SH-SY5Y (cell line): ENCODE data around the gene ZNRF3.

Experiments used
- GATA2 ChIP-seq: IDR thresholded peaks from 2 replicates; pipeline ENCODE4 v1.6.1; 2011; ENCODE audit warnings: mild to moderate bottlenecking, low read depth, low read length
- GATA3 ChIP-seq: IDR thresholded peaks from 2 replicates; pipeline ENCODE4 v1.6.1; 2011; ENCODE audit warnings: low read depth, mild to moderate bottlenecking, low read length, moderate library complexity

DNA sequence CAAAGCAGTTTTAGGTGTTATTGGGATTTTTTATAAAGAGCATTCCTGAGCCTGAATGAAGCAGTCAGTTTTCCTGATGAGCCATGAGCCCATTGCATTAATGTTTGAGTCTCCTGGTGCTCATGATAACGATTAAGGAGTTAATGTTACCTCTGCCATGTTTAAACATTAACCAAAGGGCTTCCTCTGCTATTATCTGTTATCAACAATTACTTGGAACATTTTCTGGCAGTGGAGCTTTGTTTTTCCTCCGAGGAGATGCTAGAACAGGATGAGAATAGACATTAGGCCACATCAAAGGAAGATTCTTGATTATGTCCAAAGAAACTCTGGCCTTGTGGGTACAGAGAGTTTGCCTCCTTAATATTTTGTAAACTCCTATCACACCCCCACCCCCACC is 49.9 kb downstream of the ZNRF3 start:
- TF ChIP-seq GATA3 (no peak), GATA2 (no peak)
